Measurements from ENCODE around the gene MTX1. TPM values are rescaled to one million over a fixed set of nuclear protein-coding genes. Genes with fewer than 3 reads are reported as not detected.
A peak's percentile ranks its signal among the peaks of the same experiment; 100 is the strongest.

MTX1 gene
- total and polyA plus RNA-seq, 9 of the 15 experiments (the other 6 are each of a cell fraction or from before 2014, with no cell fraction given) = 29.1 to 98.4 (median 66.9) TPM

DNA sequence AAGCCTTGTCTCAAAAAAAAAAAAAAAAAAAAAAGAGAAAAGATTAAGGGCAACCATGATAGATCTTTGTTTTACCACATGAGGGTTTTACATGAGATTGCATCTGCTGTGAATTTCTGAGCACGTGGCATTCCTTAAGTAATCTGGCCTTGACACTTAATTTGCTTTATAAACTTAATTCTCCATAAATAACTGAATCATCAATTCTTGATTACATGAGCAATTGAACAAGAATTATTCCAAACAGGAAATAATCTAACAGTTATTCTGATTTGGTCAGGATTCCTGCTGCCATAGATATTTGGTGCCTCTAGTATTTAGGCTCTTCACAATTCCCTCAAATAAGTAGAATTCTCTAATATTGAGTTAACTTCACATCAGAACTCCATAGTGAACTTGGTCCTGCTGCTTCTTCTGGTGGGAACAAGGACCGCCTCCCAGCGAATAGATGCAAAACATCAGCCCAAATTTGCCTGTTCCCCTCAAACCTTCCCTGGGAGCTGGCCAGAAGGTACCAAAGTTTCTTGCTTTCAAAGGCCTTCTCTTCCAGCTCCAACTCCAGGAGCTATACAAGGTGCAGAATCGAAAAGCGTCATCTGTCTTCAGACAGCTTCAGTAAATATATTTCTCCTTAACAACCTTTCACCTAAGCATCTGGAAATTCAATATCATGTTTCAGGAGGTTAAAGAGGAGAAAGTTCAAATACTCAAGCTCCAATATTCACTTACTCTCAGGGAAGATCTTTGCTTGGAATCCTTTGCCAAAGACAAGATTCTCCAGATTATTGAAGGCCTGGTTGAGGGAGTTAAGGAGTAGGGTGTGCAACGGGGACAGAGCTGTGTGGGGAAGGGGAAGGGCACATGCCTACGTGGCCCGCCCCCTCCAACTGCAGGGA is 36.4 kb upstream of the MTX1 start:
- intact Hi-C loops (cut with micrococcal nuclease) = no loop called here
- peak overlapping the region; percentile 89 for H3K27ac ChIP-seq (ENCODE audit: extremely low read depth, low read depth, low read length)
- peak overlapping the region; percentile 89 to 93 for H3K9ac ChIP-seq (ENCODE audit: insufficient read depth in 1 of 2, low read depth in 2 of 2, low read length in 2 of 2)
- H3K79me2 ChIP-seq (ENCODE audit: control insufficient read depth, insufficient read depth, low read length) = peaks cover 15% of the 10 kb centered on the region
- no peak for DNase-seq (ENCODE audit: extremely low read depth in 1 of 4, low spot score in 3 of 4)
- CTCF ChIA-PET (ENCODE audit: low intra/inter-chr PET ratio) = interaction anchor here (1.0 to 1.5 kb wide), 2 partner anchors 22 to 81 kb away, joined by 3 to 7 read pairs; no protein-coding TSS in a partner anchor
- WGBS (ENCODE audit: insufficient coverage, low coverage, missing lambda C conversion rate) = 5% methylated on average over 8 of the region's 8 CpGs
- H3K9me3 ChIP-seq (replicated peaks; ENCODE audit: control insufficient read depth, insufficient read depth, low read depth, low read length) = no peaks in the 10 kb centered on the region
- peak overlapping the region; percentile 83 for H3K4me3 ChIP-seq
- H3K9me1 ChIP-seq (ENCODE audit: control insufficient read depth, insufficient read depth, low read length) = no peaks in the 10 kb centered on the region
- peak; percentile 62 for ATAC-seq
- BruUV-seq (replicated peaks) = no TSS peak
- peaks cover 35% of the 10 kb centered on the region for H3K36me3 ChIP-seq (ENCODE audit: control insufficient read depth, insufficient read depth, low read length)
- FAIRE-seq = no peak
- in situ Hi-C loops (cut with MboI) = no loop called here
- peaks cover 18 to 45% of the 10 kb centered on the region in 2 experiments; a peak in 4 of 5 replicates for H3K4me1 ChIP-seq (replicated peaks in 1 of 2; ENCODE audit: control insufficient read depth in 2 of 2, insufficient read depth in 2 of 2, low read length in 2 of 2)
- no peaks in the 10 kb centered on the region for H3K27me3 ChIP-seq (ENCODE audit: control insufficient read depth in 2 of 2, insufficient read depth in 2 of 2, low read length in 2 of 2)
- peak overlapping the region; percentile 97 for H3K4me2 ChIP-seq (ENCODE audit: insufficient read depth, low read length)
- POLR2A ChIA-PET = interaction anchor here (0.5 to 2.6 kb wide), 9 partner anchors 18 to 1205 kb away, joined by 3 to 12 read pairs (median 4); partner anchors contain the start of gene ADAM15
- no peaks in the 10 kb centered on the region for H4K20me1 ChIP-seq (replicated peaks; ENCODE audit: control insufficient read depth, insufficient read depth, low read length)
- peak overlapping the region; percentile 94 for H2AFZ ChIP-seq (ENCODE audit: low read depth, low read length)
- no peak for TF ChIP-seq PBX2 (CRISPR knock-in tag; IDR thresholded peaks at IDR 0.05; ENCODE audit: low read depth)
- TF ChIP-seq PBX2 (tag; conservative IDR thresholded peaks at IDR 0.05; ENCODE audit: low read depth) = no peak
- TF ChIP-seq NFIC (IDR thresholded peaks at IDR 0.05) = no peak
- no peak for TF ChIP-seq RBM39 (optimal IDR thresholded peaks at IDR 0.05; ENCODE audit: low read depth, low read length)
- peak; percentile 85 for TF ChIP-seq ZNF316 (IDR thresholded peaks at IDR 0.05)
- no peak for TF ChIP-seq TCF7 (IDR thresholded peaks at IDR 0.05; ENCODE audit: borderline replicate concordance)
- 0 out of 2 replicates have a peak, but pooled peaks have one; percentile 25 for TF ChIP-seq ZNF263 (CRISPR knock-in tag; IDR thresholded peaks at IDR 0.05; ENCODE audit: borderline replicate concordance)
- TF ChIP-seq MAFF (IDR thresholded peaks at IDR 0.05; ENCODE audit: low read length) = peak; percentile 19; the same call in 1 of the 2 replicates
- TF ChIP-seq ZNF507 (tag; conservative IDR thresholded peaks at IDR 0.05) = no peak
- no peak for TF ChIP-seq ETV6 (IDR thresholded peaks at IDR 0.05; ENCODE audit: borderline replicate concordance in 1 of 2, low read depth in 2 of 2, low read length in 1 of 2)
- TF ChIP-seq ETV6 (CRISPR knock-in tag; IDR thresholded peaks at IDR 0.05; ENCODE audit: borderline replicate concordance) = peak; percentile 60; the same call in 1 of the 2 replicates
- no peak for TF ChIP-seq OTX1 (CRISPR knock-in tag; IDR thresholded peaks at IDR 0.05)
- no peak for TF ChIP-seq TCFL5 (CRISPR knock-in tag; conservative IDR thresholded peaks at IDR 0.05)
- TF ChIP-seq ZNF24 (IDR thresholded peaks at IDR 0.05) = no peak
- no peak for TF ChIP-seq SPI1 (IDR thresholded peaks at IDR 0.05; ENCODE audit: borderline replicate concordance, low read depth, low read length)
- TF ChIP-seq KAT7 (CRISPR knock-in tag; IDR thresholded peaks at IDR 0.05; ENCODE audit: borderline replicate concordance) = no peak; the same call in 1 of the 2 replicates
- TF ChIP-seq RAD51 (IDR thresholded peaks at IDR 0.05; ENCODE audit: borderline replicate concordance, low read depth) = no peak
- peak; percentile 71 for TF ChIP-seq CREB3L1 (IDR thresholded peaks at IDR 0.05; ENCODE audit: borderline replicate concordance, low read depth)

Data from K562 (cell line).